Gastroesophageal sphincter (tissue), 3 donors: Measurements from ENCODE around the gene TMEM54.

Experiments used
- CTCF ChIP-seq, 4 experiments: fragments of 200-600 bp in 2 of 4; fragments of 450-650 bp in 2 of 4; sonication (generic) in 1 of 4; IDR thresholded peaks; one replicate each; pipeline ENCODE4 v1.5.1; 2017 to 2019; ENCODE audit warnings: antibody characterized with exemption in 4 of 4, mild to moderate bottlenecking in 2 of 4, moderate library complexity in 2 of 4
- EP300 ChIP-seq: sonication (generic); formaldehyde crosslinking; IDR thresholded peaks from one replicate; pipeline ENCODE4 v1.6.1; 2017; ENCODE audit warnings: antibody characterized with exemption, mild to moderate bottlenecking
- POLR2A ChIP-seq, 2 donors: fragments of 450-650 bp; IDR thresholded peaks; one replicate each; pipeline ENCODE4 v1.6.1; 2017; ENCODE audit warnings: antibody characterized with exemption in 2 of 2, mild to moderate bottlenecking in 2 of 2, moderate library complexity in 1 of 2
- POLR2AphosphoS5 ChIP-seq: sonication (generic); formaldehyde crosslinking; IDR thresholded peaks from one replicate; pipeline ENCODE4 v1.6.1; 2017; ENCODE audit warnings: antibody characterized with exemption

DNA sequence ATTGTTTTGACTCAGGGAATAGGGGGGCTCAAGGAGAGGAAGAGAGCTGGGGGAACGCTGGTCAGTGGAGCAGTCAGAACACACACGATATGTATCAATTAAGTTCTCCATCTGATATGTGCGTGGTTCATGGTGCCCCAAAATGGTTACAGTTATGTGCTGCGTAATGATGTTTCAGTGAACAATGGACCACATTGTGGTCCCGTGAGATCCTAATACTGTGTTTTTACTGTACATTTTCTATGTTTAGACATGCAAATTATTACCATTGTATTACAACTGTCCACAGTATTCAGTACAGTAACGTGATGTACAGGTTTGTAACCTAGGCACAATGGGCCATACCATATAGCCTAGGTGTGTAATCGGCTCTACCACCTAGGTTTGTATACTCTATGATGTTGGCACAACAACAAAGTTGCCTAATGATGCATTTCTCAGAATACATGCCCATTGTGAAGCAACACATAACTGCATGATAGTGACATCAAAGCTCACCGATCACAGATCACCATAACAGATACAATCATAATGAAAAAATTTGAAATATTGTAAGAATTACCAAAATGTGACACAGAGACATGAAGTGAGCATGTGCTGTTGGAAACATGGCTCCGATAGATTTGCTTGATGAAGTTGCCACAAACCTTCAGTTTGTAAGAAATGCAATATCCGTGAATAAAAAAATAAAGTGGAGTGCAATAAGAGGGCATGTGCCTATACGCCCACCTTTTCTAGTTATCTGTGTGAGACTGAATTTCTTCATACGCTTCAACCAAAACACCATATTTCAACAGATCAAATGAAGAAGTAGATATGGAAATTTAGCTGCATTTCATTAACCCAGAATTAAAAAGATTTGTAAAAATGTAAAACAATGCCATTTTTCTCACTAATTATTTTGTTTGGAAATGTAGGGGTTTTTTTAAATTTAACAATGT lies 14.8 kb upstream of the TMEM54 start:
- TF ChIP-seq POLR2A (IDR thresholded peaks at IDR 0.05) (no peak), CTCF (IDR thresholded peaks at IDR 0.05) (no peak), EP300 (no peak), POLR2AphosphoS5 (no peak)
